OCI-M2 (cell line): ENCODE measurements around the gene RALGAPA1.
"Not testable (repeated sequence)": the region's sequence is repeated elsewhere in the genome, so short reads cannot be mapped to it uniquely, and the experiment has no call there.

Experiments
- DNase-seq: peaks from one replicate; lab custom pipeline; 2025; ENCODE audit not compliant: unreplicated experiment; lab: John Stamatoyannopoulos, UW

Gene RALGAPA1

GRCh38 chr14:35766036-35766699 lies 42.9 kb downstream of the RALGAPA1 start:
- no peak for DNase-seq

- DNase-seq = no peak
Observed at GRCh38 chr14:35761922-35762321, 47.2 kb downstream of the RALGAPA1 start.

DNA sequence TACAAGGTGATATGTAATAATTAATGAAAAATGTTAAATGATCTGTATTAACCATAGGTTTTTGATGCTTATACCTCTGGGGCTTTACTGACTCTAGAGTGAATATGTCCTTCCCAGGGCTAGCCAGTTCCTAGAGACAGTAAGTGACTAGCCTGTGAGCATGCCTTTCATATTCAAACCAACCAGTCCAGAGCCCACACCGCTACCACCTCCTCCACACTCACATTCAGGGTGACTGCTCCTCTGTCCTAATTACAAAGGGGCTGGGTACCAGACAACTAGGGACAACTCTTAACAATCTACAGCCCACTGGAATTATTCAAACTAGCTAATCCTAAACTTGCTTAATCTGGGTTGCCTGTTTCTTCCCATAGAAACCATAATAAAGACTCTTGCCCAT lies 49.0 kb downstream of the RALGAPA1 start:
- DNase-seq = no peak

- no peak for DNase-seq
Observed at GRCh38 chr14:35758523-35759129, 50.5 kb downstream of the RALGAPA1 start.

DNA sequence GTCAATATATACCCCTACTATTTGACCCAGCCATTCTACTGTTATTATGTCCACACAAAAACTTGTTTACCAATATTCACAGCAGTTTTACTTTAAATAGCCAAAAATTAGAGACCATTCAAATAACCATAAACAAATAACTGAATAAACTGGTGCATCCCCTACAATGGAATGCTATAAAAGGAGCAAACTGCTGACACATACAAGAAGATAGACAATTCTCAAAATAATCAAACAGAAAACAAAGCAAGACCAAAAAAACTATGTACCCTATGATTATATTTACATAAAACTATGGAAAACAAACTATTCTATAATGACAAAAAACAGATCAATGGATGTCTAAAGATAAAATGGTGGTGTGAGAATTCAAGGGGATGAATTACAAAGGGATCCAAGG lies 54.4 kb downstream of the RALGAPA1 start:
- DNase-seq = no peak

- no peak for DNase-seq
Observed at GRCh38 chr14:35752380-35752779, 56.7 kb downstream of the RALGAPA1 start.

DNA sequence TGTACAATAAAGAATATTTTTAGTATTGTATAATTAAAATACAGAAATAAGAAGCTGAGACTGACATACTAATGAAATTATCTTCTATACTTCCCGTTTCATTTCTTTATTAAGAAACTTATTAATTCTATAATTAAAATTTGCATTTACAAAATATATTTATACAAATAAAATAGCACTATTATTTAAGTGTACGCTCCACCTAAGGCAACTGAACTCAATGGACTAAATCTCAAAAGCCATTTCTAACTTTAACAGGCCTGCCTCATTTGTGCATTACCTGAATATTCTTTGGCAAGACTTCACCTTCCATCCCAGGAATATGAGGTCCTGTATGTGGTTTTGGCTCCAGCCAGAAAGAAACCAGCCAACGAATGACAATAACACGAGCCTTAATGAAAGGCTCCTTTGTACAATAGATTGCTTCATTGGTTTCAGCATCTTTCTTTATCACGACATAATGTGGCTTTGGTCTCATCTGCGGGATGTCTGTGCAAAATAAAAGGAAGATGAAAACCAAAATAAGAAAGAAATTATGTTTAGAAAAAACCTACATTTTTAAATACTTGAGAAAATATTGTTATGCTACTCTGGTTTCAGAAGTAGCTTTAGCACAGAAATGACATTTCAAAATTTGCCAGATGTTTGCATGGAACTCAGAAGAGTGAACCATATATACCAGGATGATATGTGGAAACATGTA lies 58.7 kb downstream of the RALGAPA1 start:
- DNase-seq = no peak

- no peak for DNase-seq
Observed at GRCh38 chr14:35747379-35747778, 61.7 kb downstream of the RALGAPA1 start.

DNA sequence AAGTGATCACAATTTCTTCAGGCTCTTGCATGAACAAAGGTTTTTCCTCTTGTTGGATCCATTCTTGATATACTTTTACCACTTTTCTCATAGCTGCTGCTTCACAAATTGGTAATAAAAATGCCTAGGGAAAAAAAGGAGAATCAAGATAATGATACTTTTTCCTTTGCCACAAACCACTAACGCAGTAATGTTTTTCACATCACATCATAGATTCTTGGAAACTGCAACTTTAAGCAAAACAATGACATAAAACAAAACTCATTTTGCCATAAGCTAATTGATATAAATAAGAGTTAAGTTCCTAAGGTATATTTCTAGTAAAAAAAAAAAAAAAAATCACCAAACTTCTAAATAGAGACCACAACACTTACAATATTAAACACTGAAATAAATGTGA lies 66.7 kb downstream of the RALGAPA1 start:
- DNase-seq = no peak

DNA sequence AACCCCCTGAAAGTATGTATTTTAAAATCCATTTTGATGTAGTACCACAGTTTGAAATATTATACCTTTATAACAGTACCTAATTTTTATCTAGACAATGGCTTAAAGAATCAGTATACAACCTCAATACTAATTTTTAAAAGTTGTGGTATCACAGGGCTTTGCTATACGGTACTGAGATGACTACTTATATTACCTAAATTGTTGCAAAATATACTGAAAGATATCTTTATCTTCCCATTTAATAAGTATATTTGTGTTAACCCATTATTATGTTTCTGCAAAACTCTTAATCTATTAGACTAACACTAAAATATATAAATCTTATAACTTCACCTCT lies 67.1 kb downstream of the RALGAPA1 start:
- no peak for DNase-seq

DNA sequence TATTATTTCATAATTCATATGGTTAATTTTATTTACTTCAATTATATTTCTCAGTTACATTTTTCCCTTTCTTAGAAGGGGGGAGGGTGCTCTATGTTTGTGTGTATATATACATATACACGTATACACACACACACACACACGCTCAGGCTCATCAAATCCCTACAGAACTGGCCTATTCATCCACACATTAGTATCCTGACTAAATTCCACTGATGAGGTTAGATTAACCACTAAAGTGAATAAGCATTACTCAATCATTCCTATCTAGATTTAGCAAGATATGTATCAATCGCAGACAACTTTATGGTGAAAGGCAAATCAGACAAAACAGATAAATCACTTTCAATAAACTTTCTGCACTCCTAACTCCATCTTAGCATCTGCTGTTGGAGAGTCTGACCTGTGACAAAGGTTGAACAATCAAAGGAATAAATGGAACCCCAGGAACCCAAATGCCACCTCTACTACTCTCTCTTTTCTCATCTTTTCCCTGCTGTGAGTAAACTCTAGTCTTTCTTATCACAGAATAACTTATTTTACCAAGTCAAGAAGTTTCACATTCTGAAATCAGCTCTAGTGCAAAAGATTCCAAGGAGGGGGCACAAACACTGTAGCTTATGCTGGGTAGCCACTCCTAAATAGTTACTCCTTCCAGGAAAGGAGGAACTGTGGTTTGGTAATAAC lies 67.6 kb downstream of the RALGAPA1 start:
- DNase-seq = no peak

DNA sequence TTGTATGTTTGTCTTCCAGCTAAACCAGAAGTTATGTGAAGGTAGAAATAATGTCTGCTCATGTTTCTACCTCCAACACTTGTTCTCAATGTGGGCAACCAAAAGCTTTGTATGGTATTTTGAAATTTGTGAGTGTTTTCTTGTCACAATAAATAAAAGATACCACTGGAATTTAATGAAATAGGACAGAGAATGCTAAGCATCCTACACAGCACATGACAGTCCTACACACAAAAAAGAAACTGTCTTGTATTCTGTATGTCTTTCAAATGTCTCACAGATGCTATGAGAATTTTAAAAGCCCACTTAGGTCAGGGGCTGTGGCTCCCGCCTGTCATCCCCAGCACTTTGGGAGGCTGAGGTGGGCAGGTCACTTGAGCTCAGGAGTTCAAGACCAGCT lies 68.9 kb downstream of the RALGAPA1 start:
- no peak for DNase-seq

DNA sequence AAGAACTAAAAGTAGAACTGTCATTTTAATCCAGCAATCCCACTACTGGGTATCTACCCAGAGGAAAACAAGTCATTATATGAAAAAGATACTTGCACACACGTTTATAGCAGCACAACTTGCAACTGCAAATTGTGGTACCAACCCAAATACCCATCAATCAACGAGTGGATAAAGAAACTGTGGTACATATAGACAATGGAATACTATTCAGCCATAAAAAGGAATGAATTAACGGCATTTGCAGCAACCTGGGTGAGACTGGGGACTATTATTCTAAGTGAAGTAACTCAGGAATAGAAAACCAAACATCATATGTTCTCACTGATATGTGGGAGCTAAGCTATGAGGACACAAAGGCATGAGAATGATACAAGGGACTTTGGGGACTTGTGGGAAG lies 73.9 kb downstream of the RALGAPA1 start:
- DNase-seq = not testable (repeated sequence)

DNA sequence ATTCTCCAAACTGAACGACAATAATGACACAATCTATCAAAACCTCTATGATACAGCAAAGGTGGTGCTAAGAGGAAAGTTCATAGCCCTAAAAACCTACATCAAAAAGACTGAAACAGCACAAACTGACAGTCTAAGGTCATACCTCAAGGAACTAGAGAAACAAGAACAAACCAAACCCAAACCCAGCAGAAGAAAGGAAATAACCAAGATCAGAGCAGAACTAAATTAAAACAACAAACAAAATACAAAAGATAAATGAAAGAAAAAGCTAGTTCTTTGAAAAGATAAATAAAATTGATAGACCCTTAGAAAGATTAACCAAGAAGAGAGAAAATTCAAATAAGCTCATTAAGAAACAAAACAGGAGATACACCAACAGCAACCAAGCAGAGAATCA lies 75.6 kb downstream of the RALGAPA1 start:
- DNase-seq = not testable (repeated sequence)

GRCh38 chr14:35730871-35731270 lies 78.2 kb downstream of the RALGAPA1 start:
- no peak for DNase-seq

DNA sequence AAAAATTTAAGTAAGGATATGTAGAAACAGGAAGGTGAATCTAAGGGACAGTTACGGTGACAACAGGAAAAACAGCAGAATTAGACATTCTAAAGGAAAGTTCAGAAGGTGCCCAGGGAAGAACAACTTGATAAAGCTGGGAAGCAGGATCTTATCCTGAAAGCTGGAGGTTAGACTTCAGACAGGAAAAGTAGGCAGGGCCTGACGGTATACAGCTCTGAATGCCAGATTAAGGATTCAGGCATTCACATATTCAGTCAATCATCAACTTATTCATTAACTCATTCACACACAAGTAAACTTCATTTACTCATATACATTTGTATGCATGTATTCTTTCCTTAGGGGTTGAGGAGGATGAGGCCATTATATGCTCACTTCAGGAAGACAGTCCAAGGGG lies 81.3 kb downstream of the RALGAPA1 start:
- DNase-seq = no peak

GRCh38 chr14:35725930-35726329 lies 83.2 kb downstream of the RALGAPA1 start:
- DNase-seq = no peak

- no peak for DNase-seq
Observed at GRCh38 chr14:35715079-35715478, 94.0 kb downstream of the RALGAPA1 start.

- no peak for DNase-seq
Observed at GRCh38 chr14:35712466-35712865, 96.6 kb downstream of the RALGAPA1 start.

DNA sequence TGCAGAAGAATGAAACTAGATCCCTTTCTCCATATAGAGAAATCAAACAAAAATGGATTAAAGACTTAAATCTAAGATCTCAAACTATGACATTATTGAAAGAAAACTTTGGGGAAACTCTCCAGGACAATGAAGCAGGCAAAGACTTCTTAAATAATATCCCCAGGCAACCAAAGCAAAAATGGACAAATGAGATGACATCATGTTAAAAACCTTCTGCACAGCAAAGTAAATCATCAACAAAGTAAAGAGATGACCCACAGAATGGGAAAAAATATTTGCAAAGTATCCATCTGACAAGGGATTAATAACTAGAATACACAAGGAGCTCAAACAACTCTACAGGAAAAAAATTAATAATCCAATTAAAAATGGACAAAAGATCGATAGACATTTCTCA lies 101.0 kb downstream of the RALGAPA1 start:
- DNase-seq = no peak

DNA sequence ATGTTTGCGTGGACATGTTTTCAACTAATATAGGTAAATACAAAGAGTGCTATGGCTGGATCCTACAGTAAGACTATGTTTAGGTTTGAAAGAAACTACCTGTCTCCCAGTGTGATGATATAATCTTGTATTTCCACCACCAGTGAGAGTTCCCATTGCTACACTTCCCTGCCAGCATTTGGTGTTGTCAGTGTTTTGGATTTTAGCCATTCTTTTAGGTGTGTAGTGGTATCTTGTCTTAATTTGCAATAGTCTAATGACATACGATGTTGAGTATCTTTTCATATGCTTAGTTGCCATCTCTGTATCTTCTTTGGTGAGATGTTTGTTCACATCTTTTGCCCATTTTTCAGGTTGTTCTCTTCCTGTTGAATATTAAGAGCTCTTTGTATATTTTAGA lies 103.5 kb downstream of the RALGAPA1 start:
- no peak for DNase-seq
